NCI-H128 (cell line): ENCODE measurements around the gene MAMDC2.
A peak's percentile ranks its signal among the peaks of the same experiment; 100 is the strongest.

Source experiments
- DNase-seq: peaks from one replicate; lab custom pipeline; 2025; ENCODE audit not compliant: unreplicated experiment; lab: John Stamatoyannopoulos, UW

The MAMDC2 gene

DNA sequence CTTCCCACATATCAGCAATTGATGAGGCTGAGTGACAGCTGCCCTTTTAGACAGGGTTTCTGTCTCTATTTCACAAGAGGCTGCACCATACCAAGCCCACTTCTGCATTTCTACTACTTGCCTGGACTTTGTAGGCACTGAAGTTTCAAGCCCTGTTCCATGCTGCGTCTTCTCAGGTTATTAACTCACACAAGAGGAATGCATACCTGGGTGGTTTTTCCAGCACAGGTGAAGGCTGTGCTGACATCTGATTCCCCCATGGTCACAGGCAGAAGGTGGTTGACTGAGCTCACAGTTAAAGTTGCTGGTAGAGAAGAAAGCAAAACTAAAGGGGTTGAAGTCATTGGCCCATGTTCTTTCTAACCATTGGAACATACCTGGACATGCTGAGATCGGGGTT, 86.6 kb downstream of the MAMDC2 start:
- no peak for DNase-seq

DNA sequence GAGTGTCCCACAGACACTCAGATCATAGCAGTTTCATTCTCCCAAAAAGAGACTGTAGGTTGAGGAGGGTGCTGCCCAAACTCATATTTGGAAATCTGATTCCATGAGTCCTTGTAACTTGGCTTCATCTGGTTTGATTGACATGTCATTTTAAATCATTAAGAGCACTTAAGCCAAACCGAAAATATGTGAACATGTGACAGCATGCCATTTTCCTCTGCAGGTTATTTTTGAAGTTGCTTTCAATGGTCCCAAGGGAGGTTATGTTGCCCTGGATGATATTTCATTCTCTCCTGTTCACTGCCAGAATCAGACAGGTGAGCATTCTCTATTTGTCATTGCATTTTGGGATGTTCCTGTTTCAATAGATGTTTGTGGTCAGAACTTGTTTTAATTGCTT, 87.6 kb downstream of the MAMDC2 start:
- DNase-seq, result peak; percentile 77

DNA sequence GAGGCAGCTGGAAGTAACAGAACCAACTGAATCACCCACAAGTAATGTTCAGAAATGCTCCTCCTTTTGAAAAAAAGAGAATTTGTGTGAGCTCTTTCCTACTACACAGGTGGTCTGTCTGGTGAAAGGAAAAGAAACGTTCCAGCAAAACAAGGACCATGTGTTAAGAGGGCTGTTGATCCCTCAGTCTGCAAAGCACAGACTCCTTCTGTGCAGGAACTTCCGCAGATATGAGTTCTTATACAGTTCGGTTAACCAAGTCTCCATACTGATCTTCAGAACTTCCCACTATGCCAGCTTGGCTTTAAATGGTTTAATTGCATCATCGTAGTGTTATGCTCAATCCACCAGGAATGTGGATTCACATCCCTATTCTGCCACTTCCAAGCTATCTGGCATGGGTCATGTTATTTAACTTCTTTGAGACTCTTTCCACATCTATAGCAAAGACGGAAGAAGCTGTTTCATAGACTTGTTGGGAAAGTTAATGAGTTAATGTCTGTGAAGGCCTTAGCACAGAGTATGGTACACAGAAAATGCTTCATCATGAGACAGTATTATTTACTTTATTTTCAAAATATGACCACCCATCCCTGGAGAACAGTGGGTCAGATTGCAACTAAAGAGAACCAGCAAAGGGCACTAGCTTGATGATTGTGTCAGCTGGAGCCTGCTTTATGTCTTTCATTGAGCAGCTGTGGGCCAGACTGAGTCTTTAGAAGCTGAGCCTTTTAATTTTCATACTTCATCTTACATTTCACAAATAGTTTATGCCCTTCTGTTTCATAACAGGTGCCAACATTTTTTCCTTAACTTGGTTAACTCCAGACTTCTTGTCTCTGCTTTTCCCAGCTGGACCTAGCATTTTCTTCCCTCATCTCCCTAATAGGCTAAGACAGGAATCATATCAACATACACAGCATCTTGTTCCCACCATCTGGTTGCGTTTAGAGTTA, 89.9 kb downstream of the MAMDC2 start:
- DNase-seq, result no peak

DNA sequence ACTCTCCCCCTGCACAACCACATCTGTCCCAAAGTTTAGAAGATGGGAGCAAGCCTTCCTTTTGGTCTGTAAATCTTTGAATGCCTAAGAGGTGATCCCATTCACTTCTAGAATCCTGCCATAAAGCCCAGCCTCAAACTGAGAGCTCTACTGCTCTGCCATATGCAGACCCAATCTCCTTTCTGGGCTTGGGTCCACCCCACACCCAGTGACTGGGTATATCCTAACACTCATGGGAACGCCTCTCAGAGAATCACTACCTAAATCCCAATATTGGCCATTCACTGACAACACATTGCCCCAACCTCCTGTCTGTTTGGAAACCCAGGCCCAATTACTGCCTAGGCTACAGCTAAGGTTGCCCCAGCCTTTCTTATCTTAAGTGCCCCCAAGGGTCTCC, 90.7 kb downstream of the MAMDC2 start:
- no peak for DNase-seq

- DNase-seq, result no peak
Observed at GRCh38 chr9:70135176-70135575, 91.5 kb downstream of the MAMDC2 start.

DNA sequence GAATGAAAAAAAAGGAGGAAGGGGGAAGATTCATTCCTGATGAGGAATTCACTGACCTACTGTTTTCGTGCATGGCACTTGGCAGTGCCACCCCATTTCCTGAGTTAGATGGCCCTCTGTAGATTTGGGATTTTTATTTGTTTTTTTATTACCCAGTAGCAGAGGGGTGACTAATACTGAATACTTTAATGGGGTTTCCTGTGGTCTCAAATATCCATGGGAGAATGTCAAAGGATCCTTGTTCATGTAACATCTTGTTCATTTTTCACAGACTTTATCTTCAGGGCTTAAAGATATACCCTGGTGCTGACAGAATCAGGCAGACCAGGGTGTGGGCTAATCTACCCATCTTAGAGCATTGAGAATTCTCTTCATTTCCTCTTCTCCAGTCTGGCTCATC, 93.0 kb downstream of the MAMDC2 start:
- DNase-seq, result no peak

DNA sequence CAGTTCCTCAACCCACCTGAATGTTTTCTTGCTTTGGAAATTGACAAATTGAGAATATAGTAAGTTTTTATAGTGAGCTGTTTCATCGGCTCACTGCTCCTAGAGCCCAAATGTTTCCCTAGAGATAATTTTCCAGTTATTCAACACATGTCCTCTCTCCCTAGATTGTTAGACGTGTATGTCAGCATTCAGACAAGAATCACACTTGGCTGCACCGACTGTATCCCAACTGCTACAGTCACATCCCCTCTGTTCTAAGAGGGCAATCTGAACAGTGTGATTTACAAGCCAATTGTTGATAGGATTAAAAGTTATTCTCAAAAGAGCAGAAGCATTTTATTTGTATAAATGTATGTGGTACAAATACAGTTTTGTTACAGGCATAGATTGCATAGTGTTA, 93.9 kb downstream of the MAMDC2 start:
- no peak for DNase-seq

- DNase-seq, result no peak
Observed at GRCh38 chr9:70142101-70142500, 98.5 kb downstream of the MAMDC2 start.

DNA sequence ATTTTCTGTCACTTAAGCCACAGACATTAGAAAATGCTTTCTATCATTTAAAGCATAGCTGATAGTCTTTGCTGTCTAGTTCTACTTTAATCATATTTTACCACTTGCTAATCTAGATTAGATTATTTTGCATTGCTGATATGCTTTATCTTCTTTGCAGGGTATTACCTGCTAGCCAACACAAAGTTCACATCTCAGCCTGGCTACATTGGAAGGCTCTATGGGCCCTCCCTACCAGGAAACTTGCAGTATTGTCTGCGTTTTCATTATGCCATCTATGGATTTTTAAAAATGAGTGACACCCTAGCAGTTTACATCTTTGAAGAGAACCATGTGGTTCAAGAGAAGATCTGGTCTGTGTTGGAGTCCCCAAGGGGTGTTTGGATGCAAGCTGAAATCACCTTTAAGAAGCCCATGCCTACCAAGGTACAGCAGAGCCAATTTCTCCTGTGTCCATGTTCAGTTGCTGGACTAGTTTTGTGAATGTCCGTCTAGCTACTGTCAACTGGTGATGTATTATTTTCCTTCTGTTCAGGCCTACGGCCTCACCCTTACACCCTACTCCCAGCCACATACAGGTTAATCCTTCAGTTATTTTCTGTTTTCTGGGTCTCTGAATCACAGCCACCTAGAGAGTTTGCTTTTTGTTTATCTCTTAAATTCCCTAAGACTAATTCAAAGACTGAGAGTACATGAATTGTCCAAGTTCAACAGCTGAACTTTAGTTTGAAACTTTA, 99.9 kb downstream of the MAMDC2 start:
- no peak for DNase-seq

DNA sequence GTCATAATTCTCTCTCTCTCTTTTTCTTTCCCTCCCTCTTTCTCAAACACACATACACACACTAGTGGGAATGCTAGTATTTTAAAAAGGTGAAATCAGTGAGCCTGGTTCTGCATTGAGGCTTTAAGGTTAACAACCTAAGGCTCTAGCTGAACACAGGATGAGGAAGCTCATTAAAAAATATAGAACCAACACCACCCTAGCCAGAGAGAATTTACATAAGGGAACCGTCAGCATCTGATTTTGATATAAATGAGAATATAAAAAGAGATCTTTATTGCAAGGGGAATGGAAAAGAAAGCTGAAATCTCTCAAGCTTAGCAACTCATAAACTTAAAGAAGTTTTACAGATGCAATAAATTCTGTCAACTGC, 100.5 kb downstream of the MAMDC2 start:
- DNase-seq, result no peak

GRCh38 chr9:70145981-70146380, 102.3 kb downstream of the MAMDC2 start:
- DNase-seq, result no peak

- no peak for DNase-seq
Observed at GRCh38 chr9:70147196-70147595, 103.5 kb downstream of the MAMDC2 start.

- no peak for DNase-seq
Observed at GRCh38 chr9:70147651-70148050, 104.0 kb downstream of the MAMDC2 start.

- no peak for DNase-seq
Observed at GRCh38 chr9:70152350-70152749, 108.7 kb downstream of the MAMDC2 start.

- DNase-seq, result no peak
Observed at GRCh38 chr9:70156729-70157128, 113.1 kb downstream of the MAMDC2 start.

GRCh38 chr9:70159630-70160029, 116.0 kb downstream of the MAMDC2 start:
- no peak for DNase-seq

- DNase-seq, result no peak
Observed at GRCh38 chr9:70160686-70161600, 117.3 kb downstream of the MAMDC2 start.

DNA sequence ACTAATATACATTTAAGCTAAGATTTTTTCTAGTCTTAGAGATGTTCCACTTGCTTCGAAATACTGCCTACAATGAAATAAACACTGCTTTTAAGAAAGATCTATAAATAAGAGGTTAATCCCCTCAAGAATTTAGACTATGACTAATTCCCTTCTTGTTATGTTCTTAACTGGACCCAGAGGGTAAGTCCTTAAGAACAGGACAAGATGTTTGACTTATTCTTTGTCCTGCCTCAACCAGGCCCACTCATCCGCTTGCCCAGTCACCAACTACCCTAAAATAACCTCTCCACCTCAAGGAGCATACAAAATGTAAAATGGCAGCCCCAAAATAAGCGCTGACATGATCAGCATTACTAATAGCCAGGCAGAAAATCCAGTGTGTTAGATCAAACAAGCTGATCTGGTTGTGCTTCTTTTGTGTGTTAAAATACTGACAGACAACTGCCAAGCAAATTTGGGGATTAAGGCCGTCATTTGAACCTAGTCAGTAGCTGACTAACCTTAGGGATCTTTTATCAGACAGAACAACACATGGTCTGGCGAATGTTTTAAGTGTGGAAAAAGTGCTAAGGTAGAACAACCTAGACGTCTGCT, 121.5 kb downstream of the MAMDC2 start:
- DNase-seq, result no peak

GRCh38 chr9:70168521-70168920, 124.9 kb downstream of the MAMDC2 start:
- no peak for DNase-seq

DNA sequence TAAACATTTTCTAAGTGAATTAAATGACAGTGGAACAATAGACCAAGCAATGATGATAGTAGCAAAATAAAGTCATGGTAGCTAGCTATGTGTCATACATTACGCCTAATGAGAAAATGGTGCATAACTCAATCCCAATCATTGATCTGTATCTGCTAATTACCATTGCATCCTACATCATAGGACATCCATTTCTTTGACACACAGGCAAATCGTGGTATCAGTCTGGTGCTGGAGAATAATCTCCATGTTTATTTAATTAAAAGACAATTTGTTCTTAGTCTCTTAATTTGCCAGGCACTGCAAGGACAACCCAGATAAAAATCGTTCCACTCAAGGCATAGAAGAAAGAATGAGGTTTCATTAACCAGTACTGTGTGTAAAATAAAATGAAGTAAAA, 125.6 kb downstream of the MAMDC2 start:
- DNase-seq, result no peak
